ENCODE results near the gene PFN3. TPM values are rescaled to one million over a fixed set of nuclear protein-coding genes. Genes with fewer than 3 reads are reported as not detected.
"Not testable (repeated sequence)": the region's sequence is repeated elsewhere in the genome, so short reads cannot be mapped to it uniquely, and the experiment has no call there.

Gene PFN3
- total RNA-seq, 4 donors from 2014 or later, result not detected

- Histone ChIP-seq H3K9me3 (no peaks in the 10 kb centered on the region), H3K4me1 (peaks cover 4 to 10% of the 10 kb centered on the region in 2 donors), H3K4me3 (no peak overlapping the region), H3K36me3 (no peaks in the 10 kb centered on the region), H3K27me3 (no peaks in the 10 kb centered on the region), H3K27ac (no peak overlapping the region)
- ATAC-seq, result no peak
- in situ Hi-C loops (cut with MboI; ENCODE audit: low sequenced_read_pairs in 4 of 4), result loop anchor here in 1 of 4 donors (25.0 kb wide), 1 partner anchor 134 kb away; the partner anchor contains the start of genes DDX41 and DOK3
- intact Hi-C loops (cut with DNase I; ENCODE audit: low total_unique reads), result no loop called here
- DNase-seq, result no peak
- TF ChIP-seq CTCF (IDR thresholded peaks at IDR 0.05 in 4 of 5, conservative IDR thresholded peaks at IDR 0.05 in 1 of 5), result no peak
- TF ChIP-seq POLR2A (IDR thresholded peaks at IDR 0.05), result no peak
Observed at GRCh38 chr5:177377851-177378776, 22.3 kb downstream of the PFN3 start.

DNA sequence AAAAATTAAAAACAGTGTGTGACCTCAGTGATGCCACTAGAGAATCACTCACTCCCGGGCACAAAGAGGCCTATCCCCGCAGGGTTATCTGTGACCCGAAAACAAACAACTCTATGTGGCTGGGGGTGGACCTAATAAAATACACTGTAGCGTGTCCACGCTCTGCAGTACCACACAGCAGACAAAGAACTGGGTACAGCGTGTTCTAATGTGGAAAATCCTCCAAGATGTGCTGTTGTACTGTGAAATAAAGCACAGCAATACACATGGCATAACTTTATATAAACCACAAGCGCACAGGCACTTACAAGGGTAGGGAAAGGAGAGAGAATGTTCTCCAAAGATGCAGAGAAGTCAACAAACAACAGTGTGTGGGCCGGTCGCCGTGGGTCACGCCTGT, 24.4 kb downstream of the PFN3 start:
- TF ChIP-seq CTCF (IDR thresholded peaks at IDR 0.05 in 4 of 5, conservative IDR thresholded peaks at IDR 0.05 in 1 of 5) (no peak), POLR2A (IDR thresholded peaks at IDR 0.05) (no peak)
- DNase-seq (no peak), ATAC-seq (no peak)
- in situ Hi-C loops (cut with MboI; ENCODE audit: low sequenced_read_pairs in 4 of 4) (loop anchor here in 1 of 4 donors (25.0 kb wide), 1 partner anchor 136 kb away; the partner anchor contains the start of genes DDX41 and DOK3), intact Hi-C loops (cut with DNase I; ENCODE audit: low total_unique reads) (no loop called here)
- Histone ChIP-seq H3K27me3 (no peaks in the 10 kb centered on the region), H3K36me3 (no peaks in the 10 kb centered on the region), H3K9me3 (no peaks in the 10 kb centered on the region), H3K4me1 (peaks cover 5 to 19% of the 10 kb centered on the region in 2 donors), H3K4me3 (no peak overlapping the region), H3K27ac (no peak overlapping the region)

GRCh38 chr5:177375516-177375915, 24.9 kb downstream of the PFN3 start:
- in situ Hi-C loops (cut with MboI; ENCODE audit: low sequenced_read_pairs in 4 of 4), result loop anchor here in 1 of 4 donors (25.0 kb wide), 1 partner anchor 137 kb away; the partner anchor contains the start of genes DDX41 and DOK3
- intact Hi-C loops (cut with DNase I; ENCODE audit: low total_unique reads), result not testable (repeated sequence)

GRCh38 chr5:177374211-177374610, 26.2 kb downstream of the PFN3 start:
- in situ Hi-C loops (cut with MboI; ENCODE audit: low sequenced_read_pairs in 4 of 4), result no loop called here
- DNase-seq (no peak), ATAC-seq (no peak)
- Histone ChIP-seq H3K9me3 (no peaks in the 10 kb centered on the region), H3K36me3 (no peaks in the 10 kb centered on the region), H3K4me3 (no peak overlapping the region), H3K27ac (no peak overlapping the region), H3K27me3 (no peaks in the 10 kb centered on the region), H3K4me1 (peaks cover 18 to 27% of the 10 kb centered on the region in 2 donors)
- no peak for TF ChIP-seq CTCF (IDR thresholded peaks at IDR 0.05 in 4 of 5, conservative IDR thresholded peaks at IDR 0.05 in 1 of 5)
- TF ChIP-seq POLR2A (IDR thresholded peaks at IDR 0.05), result no peak
- intact Hi-C loops (cut with DNase I; ENCODE audit: low total_unique reads), result no loop called here

More at GRCh38 chr5:177375516-177375915, 24.9 kb downstream of the PFN3 start:
- H3K9me3 ChIP-seq, DNase-seq, ATAC-seq, H3K27me3 ChIP-seq, H3K27ac ChIP-seq, H3K4me3 ChIP-seq, H3K36me3 ChIP-seq: not testable (repeated sequence)
- peaks cover 6 to 15% of the 10 kb centered on the region in 2 donors for H3K4me1 ChIP-seq

DNA sequence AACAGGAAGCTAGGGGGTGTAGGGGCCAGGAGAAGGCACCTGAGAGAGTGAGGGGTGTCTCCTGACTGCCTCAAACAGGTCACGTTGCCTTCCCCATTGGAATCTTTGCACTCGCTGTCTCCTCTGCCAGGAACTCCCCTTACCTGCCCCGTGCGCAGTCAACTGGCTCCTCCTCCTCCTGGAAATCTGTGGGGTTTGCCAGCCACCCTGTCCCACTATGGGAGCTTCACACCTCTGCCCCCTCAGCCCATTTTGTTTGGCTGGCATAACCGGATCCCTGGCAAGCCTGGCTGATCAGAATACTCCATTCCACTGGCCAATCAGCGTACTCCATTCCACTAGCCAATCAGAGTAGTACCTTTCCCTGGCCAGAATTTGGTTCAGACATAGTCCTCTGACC, 26.7 kb downstream of the PFN3 start:
- Histone ChIP-seq H3K4me3 (no peak overlapping the region), H3K27ac (no peak overlapping the region), H3K4me1 (peaks cover 20 to 30% of the 10 kb centered on the region in 2 donors), H3K9me3 (no peaks in the 10 kb centered on the region), H3K36me3 (no peaks in the 10 kb centered on the region), H3K27me3 (no peaks in the 10 kb centered on the region)
- TF ChIP-seq CTCF (IDR thresholded peaks at IDR 0.05 in 4 of 5, conservative IDR thresholded peaks at IDR 0.05 in 1 of 5), result no peak
- no peak for TF ChIP-seq POLR2A (IDR thresholded peaks at IDR 0.05)
- ATAC-seq, result no peak
- intact Hi-C loops (cut with DNase I; ENCODE audit: low total_unique reads) (no loop called here), in situ Hi-C loops (cut with MboI; ENCODE audit: low sequenced_read_pairs in 4 of 4) (no loop called here)
- DNase-seq, result no peak
